K562 (cell line): ENCODE results near the gene ZNF571. TPM values are rescaled to one million over a fixed set of nuclear protein-coding genes. Genes with fewer than 3 reads are reported as not detected.
A peak's percentile ranks its signal among the peaks of the same experiment; 100 is the strongest.

Source experiments
- CREB1 ChIP-seq, 2 experiments: sonication (generic) in 1 of 2; formaldehyde crosslinking in 1 of 2; IDR thresholded peaks; 2 replicates each; pipeline versions ENCODE4 v1.6.1 to v1.8.0; 2012 to 2022; ENCODE audit warnings: inconsistent platforms in 1 of 2, mild to moderate bottlenecking in 1 of 2, missing genetic modification reagents in 1 of 2, moderate library complexity in 1 of 2
- CREM ChIP-seq: IDR thresholded peaks from 2 replicates; pipeline ENCODE4 v1.6.1; 2014; ENCODE audit warnings: antibody characterized with exemption, low read depth
- MGA ChIP-seq: fragments of 450-650 bp; IDR thresholded peaks from 2 replicates; pipeline ENCODE4 v1.6.1; 2016; ENCODE audit warnings: mild to moderate bottlenecking, moderate library complexity
- MTA1 ChIP-seq: fragments of 450-650 bp; IDR thresholded peaks from 2 replicates; pipeline ENCODE4 v1.6.1; 2017; ENCODE audit warnings: borderline replicate concordance
- PHF8 ChIP-seq: fragments of 200-600 bp; sonication (generic); IDR thresholded peaks from 2 replicates; pipeline ENCODE4 v1.6.1; 2012; ENCODE audit warnings: mixed run types, mild to moderate bottlenecking, inconsistent platforms, low read length, moderate library complexity, borderline replicate concordance
- POLR2G ChIP-seq: fragments of 200-400 bp; formaldehyde crosslinking; IDR thresholded peaks from 2 replicates; pipeline ENCODE4 v1.6.1; 2017; ENCODE audit warnings: low read depth, mild to moderate bottlenecking, antibody characterized with exemption, low read length, moderate library complexity
- RAD21 ChIP-seq, 2 experiments: fragments of 250-450 bp in 1 of 2; fragments of 450-650 bp in 1 of 2; sonication (Bioruptor Pico) in 1 of 2; formaldehyde crosslinking in 1 of 2; IDR thresholded peaks in 1 of 2; conservative IDR thresholded peaks in 1 of 2; 2 replicates each; pipeline versions ENCODE4 v1.4.0 to v1.8.0; 2020 to 2022; ENCODE audit warnings: mild to moderate bottlenecking in 2 of 2, moderate library complexity in 1 of 2
- RBFOX2 ChIP-seq: fragments of 200-400 bp; formaldehyde crosslinking; IDR thresholded peaks from 2 replicates; pipeline ENCODE4 v1.6.1; 2017; ENCODE audit warnings: low read depth, mild to moderate bottlenecking, low read length, moderate library complexity
- RCOR1 ChIP-seq, 2 experiments: IDR thresholded peaks; 2 replicates each; pipeline ENCODE4 v1.6.1; 2012; ENCODE audit warnings: low read depth in 2 of 2, low read length in 2 of 2, borderline replicate concordance in 1 of 2, improper control_type of control experiment in 1 of 2
- SMARCA4 ChIP-seq: fragments of 450-650 bp; IDR thresholded peaks from 2 replicates; pipeline ENCODE4 v1.6.1; 2016
- SMC3 ChIP-seq: conservative IDR thresholded peaks from 2 replicates; pipeline ENCODE4 v1.6.1; 2011; ENCODE audit warnings: low read depth, low read length, improper control_type of control experiment; ENCODE audit not compliant: insufficient read depth
- YBX1 ChIP-seq: fragments of 450-650 bp; IDR thresholded peaks from 2 replicates; pipeline ENCODE4 v1.7.1; 2016; ENCODE audit warnings: mild to moderate bottlenecking
- polyA plus RNA-seq, 8 experiments: library from polyadenylated mRNA; depleted of rRNA in 4 of 8; stranded (reverse) in 5 of 8; unstranded in 3 of 8; fragments of >200 nt; fragmentation: Nextera tagmentation in 2 of 8; fragmentation: Illumina TruSeq in 1 of 8; extraction: Ambion mirVana in 2 of 8; extraction: Trizol in 1 of 8; gene quantifications; 2 replicates each; pipeline versions ENCODE4 v1.2.1 to v1.2.3, GENCODE V29; 2011 to 2014; ENCODE audit warnings: inconsistent platforms in 1 of 8, missing spikeins in 1 of 8
- total RNA-seq, 7 experiments: library from RNA; depleted of rRNA in 6 of 7; stranded (reverse); fragments of >200 nt in 6 of 7; fragmentation: Illumina TruSeq in 2 of 7; extraction: Trizol in 2 of 7; gene quantifications; 2 replicates each; pipeline versions ENCODE4 v1.2.1 to v1.2.3, GENCODE V29; 2011 to 2021; ENCODE audit warnings: low replicate concordance in 1 of 7
- TF ChIP-seq, protein P1 (sequence below), 3 experiments: IDR thresholded peaks in 2 of 3; conservative IDR thresholded peaks in 1 of 3; 2 replicates each; pipeline ENCODE4 v1.5.1; 2011 to 2012; ENCODE audit warnings: low read length in 3 of 3, mild to moderate bottlenecking in 3 of 3, control low read depth in 2 of 3, improper control_type of control experiment in 1 of 3, inconsistent platforms in 1 of 3, low read depth in 1 of 3, mixed read lengths in 1 of 3, moderate library complexity in 1 of 3; ENCODE audit not compliant: insufficient read depth in 2 of 3

Gene ZNF571
- total and polyA plus RNA-seq, 9 of the 15 experiments (the other 6 are each of a cell fraction or from before 2014, with no cell fraction given): 0.82 to 3.9 (median 2.0) TPM

DNA sequence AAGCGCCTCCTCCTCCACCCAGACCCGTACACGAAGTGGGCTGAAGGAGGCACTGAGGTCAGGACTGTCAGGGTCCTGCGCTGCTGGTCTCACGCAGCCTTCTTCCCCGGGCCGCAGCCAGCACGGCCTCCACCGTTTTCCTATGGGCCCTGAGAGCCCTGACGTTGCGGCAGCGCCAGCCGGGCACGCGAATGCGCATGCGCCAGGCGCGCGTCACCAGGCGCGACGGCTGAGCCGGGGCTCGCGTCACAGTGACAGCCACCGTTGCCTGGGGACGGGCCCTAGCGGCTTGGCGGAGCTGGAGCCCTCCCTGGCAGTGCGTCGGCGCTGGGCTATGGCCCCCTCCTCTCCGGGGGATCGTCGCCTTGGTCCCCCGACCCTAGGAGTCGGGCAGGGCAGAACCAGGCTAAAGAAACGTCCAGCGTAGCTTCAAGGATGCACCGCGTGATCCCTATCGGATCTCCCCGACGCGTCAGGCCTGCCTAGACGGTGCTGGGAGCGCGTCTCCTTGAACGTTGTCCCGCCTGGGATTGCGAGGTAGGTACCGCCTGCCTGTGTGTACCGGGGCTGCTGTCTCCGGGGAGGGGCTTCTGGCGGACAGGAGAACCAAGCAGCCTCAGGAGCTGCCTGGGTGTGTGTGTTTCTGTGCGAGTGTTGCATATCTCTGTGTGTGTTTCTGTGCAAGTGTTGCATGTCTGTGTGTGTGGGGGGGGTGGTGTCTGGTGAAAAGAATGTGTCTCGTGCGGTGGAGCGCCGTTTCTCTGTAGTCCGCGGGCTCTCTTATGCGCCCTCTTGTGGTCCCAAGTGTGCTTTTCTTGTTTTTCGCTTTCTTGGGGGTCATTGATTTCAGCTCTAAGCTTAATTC, 43.2 kb downstream of the ZNF571 start (continued):
- TF ChIP-seq, protein P1, sequence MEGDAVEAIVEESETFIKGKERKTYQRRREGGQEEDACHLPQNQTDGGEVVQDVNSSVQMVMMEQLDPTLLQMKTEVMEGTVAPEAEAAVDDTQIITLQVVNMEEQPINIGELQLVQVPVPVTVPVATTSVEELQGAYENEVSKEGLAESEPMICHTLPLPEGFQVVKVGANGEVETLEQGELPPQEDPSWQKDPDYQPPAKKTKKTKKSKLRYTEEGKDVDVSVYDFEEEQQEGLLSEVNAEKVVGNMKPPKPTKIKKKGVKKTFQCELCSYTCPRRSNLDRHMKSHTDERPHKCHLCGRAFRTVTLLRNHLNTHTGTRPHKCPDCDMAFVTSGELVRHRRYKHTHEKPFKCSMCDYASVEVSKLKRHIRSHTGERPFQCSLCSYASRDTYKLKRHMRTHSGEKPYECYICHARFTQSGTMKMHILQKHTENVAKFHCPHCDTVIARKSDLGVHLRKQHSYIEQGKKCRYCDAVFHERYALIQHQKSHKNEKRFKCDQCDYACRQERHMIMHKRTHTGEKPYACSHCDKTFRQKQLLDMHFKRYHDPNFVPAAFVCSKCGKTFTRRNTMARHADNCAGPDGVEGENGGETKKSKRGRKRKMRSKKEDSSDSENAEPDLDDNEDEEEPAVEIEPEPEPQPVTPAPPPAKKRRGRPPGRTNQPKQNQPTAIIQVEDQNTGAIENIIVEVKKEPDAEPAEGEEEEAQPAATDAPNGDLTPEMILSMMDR (IDR thresholded peaks at IDR 0.05 in 2 of 3, conservative IDR thresholded peaks at IDR 0.05 in 1 of 3; ENCODE audit: insufficient read depth in 2 of 3, low read depth in 1 of 3, low read length in 3 of 3): peak; percentile 33 to 59 (median 50); a peak in 5 of 6 replicates
- TF ChIP-seq CREM: peak; percentile 96
- TF ChIP-seq SMC3: 0 out of 2 replicates have a peak, but pooled peaks have one; percentile 15
- no peak for TF ChIP-seq SMARCA4
- TF ChIP-seq MGA: 0 out of 2 replicates have a peak, but pooled peaks have one; percentile 50
- peak; percentile 93 for TF ChIP-seq CREB1 (IDR thresholded peaks at IDR 0.05)
- TF ChIP-seq CREB1 (CRISPR knock-in tag; IDR thresholded peaks at IDR 0.05): peak; percentile 97
- no peak for TF ChIP-seq YBX1
- peak in 1 of 2 experiments; percentile 47; a peak in 1 of 4 replicates for TF ChIP-seq RAD21 (CRISPR knock-in tag; conservative IDR thresholded peaks at IDR 0.05 in 1 of 2, IDR thresholded peaks at IDR 0.05 in 1 of 2)
- TF ChIP-seq RBFOX2: peak; percentile 61
- peak; percentile 53; the same call in 1 of the 2 replicates for TF ChIP-seq PHF8
- TF ChIP-seq POLR2G: peak; percentile 64
- TF ChIP-seq MTA1: peak; percentile 88
- TF ChIP-seq RCOR1 (IDR thresholded peaks at IDR 0.05; ENCODE audit: borderline replicate concordance in 1 of 2, low read depth in 2 of 2, low read length in 2 of 2): no peak
